Liver (tissue), 3 donors: ENCODE results near the gene DDX42.

ENCODE experiments used
- RAD21 ChIP-seq, 2 donors: IDR thresholded peaks; 2 replicates each; pipeline ENCODE4 v1.6.1; 2016; ENCODE audit warnings: antibody characterized with exemption in 2 of 2, mild to moderate bottlenecking in 2 of 2
- YY1 ChIP-seq: IDR thresholded peaks from 2 replicates; pipeline ENCODE4 v1.6.1; 2016; ENCODE audit warnings: antibody characterized with exemption, mild to moderate bottlenecking
- TF ChIP-seq, protein P1 (sequence below): fragments of 150-350 bp; IDR thresholded peaks from 2 replicates; pipeline ENCODE4 v1.5.1; 2017; ENCODE audit warnings: improper control_type of control experiment, low read depth, low read length; ENCODE audit not compliant: missing input control
- donor health status: healthy.
- donor health status: healthy.

DNA sequence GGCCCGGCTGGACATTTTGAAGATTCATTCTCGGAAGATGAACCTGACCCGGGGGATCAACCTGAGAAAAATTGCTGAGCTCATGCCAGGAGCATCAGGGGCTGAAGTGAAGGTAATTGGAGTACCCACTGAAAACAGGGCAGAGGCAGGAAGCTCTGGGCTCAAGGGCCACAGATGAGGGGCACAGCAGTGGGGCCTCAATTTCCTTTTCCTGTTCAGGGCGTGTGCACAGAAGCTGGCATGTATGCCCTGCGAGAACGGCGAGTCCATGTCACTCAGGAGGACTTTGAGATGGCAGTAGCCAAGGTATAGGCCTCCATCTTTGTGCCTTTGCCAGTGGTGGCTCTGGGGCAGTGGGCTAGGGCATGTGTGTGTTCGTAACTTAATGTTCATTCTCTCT is 57.5 kb downstream of the DDX42 start:
- TF ChIP-seq, protein P1, sequence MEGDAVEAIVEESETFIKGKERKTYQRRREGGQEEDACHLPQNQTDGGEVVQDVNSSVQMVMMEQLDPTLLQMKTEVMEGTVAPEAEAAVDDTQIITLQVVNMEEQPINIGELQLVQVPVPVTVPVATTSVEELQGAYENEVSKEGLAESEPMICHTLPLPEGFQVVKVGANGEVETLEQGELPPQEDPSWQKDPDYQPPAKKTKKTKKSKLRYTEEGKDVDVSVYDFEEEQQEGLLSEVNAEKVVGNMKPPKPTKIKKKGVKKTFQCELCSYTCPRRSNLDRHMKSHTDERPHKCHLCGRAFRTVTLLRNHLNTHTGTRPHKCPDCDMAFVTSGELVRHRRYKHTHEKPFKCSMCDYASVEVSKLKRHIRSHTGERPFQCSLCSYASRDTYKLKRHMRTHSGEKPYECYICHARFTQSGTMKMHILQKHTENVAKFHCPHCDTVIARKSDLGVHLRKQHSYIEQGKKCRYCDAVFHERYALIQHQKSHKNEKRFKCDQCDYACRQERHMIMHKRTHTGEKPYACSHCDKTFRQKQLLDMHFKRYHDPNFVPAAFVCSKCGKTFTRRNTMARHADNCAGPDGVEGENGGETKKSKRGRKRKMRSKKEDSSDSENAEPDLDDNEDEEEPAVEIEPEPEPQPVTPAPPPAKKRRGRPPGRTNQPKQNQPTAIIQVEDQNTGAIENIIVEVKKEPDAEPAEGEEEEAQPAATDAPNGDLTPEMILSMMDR = no peak
- TF ChIP-seq YY1 (no peak), RAD21 (IDR thresholded peaks at IDR 0.05) (no peak)
